Vagina (tissue), 2 donors: ENCODE measurements around the gene NDFIP2.

ENCODE experiments used
- CTCF ChIP-seq, 3 experiments: fragments of 450-650 bp in 2 of 3; fragments of 200-600 bp in 1 of 3; sonication (generic) in 1 of 3; IDR thresholded peaks; one replicate each; pipeline ENCODE4 v1.5.1; 2017 to 2019; ENCODE audit warnings: antibody characterized with exemption in 3 of 3, mild to moderate bottlenecking in 2 of 3, moderate library complexity in 2 of 3
- POLR2A ChIP-seq, 2 donors: fragments of 450-650 bp; IDR thresholded peaks; one replicate each; pipeline ENCODE4 v1.6.1; 2017; ENCODE audit warnings: antibody characterized with exemption in 2 of 2, mild to moderate bottlenecking in 2 of 2, moderate library complexity in 2 of 2
- POLR2AphosphoS5 ChIP-seq, 2 donors: sonication (generic); formaldehyde crosslinking; IDR thresholded peaks; one replicate each; pipeline ENCODE4 v1.9.0; 2017; ENCODE audit warnings: antibody characterized with exemption in 2 of 2, mild to moderate bottlenecking in 2 of 2, low read depth in 1 of 2; ENCODE audit not compliant: insufficient read depth in 1 of 2

- TF ChIP-seq POLR2A (IDR thresholded peaks at IDR 0.05): no peak
- TF ChIP-seq CTCF (IDR thresholded peaks at IDR 0.05): no peak
- no peak for TF ChIP-seq POLR2AphosphoS5 (IDR thresholded peaks at IDR 0.05; ENCODE audit: insufficient read depth in 1 of 2, low read depth in 1 of 2)
Measured at GRCh38 chr13:79497064-79497463, 16.1 kb downstream of the NDFIP2 start.
